Measurements from ENCODE around the gene KCNG2.

The KCNG2 gene

GRCh38 chr18:79901665-79902064, 103.9 kb downstream of the KCNG2 start:
- H3K9me3 ChIP-seq (ENCODE audit: control insufficient read depth in 2 of 2, low read length in 2 of 2): peaks cover 10 to 13% of the 10 kb centered on the region in 2 donors
- H3K36me3 ChIP-seq (ENCODE audit: control insufficient read depth in 2 of 2, insufficient read depth in 2 of 2, low read length in 2 of 2): peaks cover 12 to 14% of the 10 kb centered on the region in 2 donors
- H3K27me3 ChIP-seq (ENCODE audit: control insufficient read depth in 2 of 2, insufficient read depth in 2 of 2, low read length in 2 of 2): no peaks in the 10 kb centered on the region

DNA sequence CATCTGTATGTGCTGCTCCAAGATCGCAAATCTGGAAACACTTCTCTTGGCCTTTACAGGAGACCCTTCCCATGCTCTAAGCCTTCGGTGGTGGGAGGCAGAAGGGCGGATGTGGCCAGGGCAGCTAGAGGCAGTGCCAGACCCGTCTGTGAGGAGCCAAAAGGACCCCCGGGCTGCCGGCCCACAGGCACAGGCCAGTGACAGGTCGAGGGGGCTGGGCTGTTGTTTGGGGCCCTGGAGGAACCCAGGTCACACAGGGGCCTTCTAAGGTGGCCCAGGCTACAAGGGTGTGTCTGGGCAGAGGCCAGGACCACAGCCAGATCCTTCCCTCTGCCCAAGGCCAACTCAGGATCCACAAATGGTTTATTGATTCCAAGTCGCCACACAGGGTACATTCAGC, 104.3 kb downstream of the KCNG2 start:
- no peak overlapping the region for H3K9ac ChIP-seq (ENCODE audit: low read depth in 1 of 2, low read length in 2 of 2)
- peaks cover 12 to 14% of the 10 kb centered on the region in 2 donors for H3K36me3 ChIP-seq (ENCODE audit: control insufficient read depth in 2 of 2, insufficient read depth in 2 of 2, low read length in 2 of 2)
- H3K4me3 ChIP-seq (ENCODE audit: low read length in 2 of 2): no peak overlapping the region
- H3K27ac ChIP-seq (ENCODE audit: low read depth in 2 of 2, low read length in 2 of 2): no peak overlapping the region
- peaks cover 9% of the 10 kb centered on the region in 2 donors for H3K9me3 ChIP-seq (ENCODE audit: control insufficient read depth in 2 of 2, low read length in 2 of 2)
- H3K27me3 ChIP-seq (ENCODE audit: control insufficient read depth in 2 of 2, insufficient read depth in 2 of 2, low read length in 2 of 2): no peaks in the 10 kb centered on the region
- H3K4me1 ChIP-seq (ENCODE audit: control insufficient read depth in 2 of 2, insufficient read depth in 2 of 2, low read length in 2 of 2): no peaks in the 10 kb centered on the region

More at GRCh38 chr18:79901665-79902064, 103.9 kb downstream of the KCNG2 start:
- H3K9ac ChIP-seq (ENCODE audit: low read depth in 1 of 2, low read length in 2 of 2): no peak overlapping the region
- no peak overlapping the region for H3K4me3 ChIP-seq (ENCODE audit: low read length in 2 of 2)
- H3K27ac ChIP-seq (ENCODE audit: low read depth in 2 of 2, low read length in 2 of 2): no peak overlapping the region
- H3K4me1 ChIP-seq (ENCODE audit: control insufficient read depth in 2 of 2, insufficient read depth in 2 of 2, low read length in 2 of 2): no peaks in the 10 kb centered on the region

GRCh38 chr18:79902640-79903039, 104.9 kb downstream of the KCNG2 start:
- Histone ChIP-seq H3K27ac (ENCODE audit: low read depth in 2 of 2, low read length in 2 of 2) (no peak overlapping the region), H3K36me3 (ENCODE audit: control insufficient read depth in 2 of 2, insufficient read depth in 2 of 2, low read length in 2 of 2) (peaks cover 14% of the 10 kb centered on the region in 2 donors), H3K4me1 (ENCODE audit: control insufficient read depth in 2 of 2, insufficient read depth in 2 of 2, low read length in 2 of 2) (no peaks in the 10 kb centered on the region), H3K4me3 (ENCODE audit: low read length in 2 of 2) (no peak overlapping the region), H3K9ac (ENCODE audit: low read depth in 1 of 2, low read length in 2 of 2) (no peak overlapping the region), H3K9me3 (ENCODE audit: control insufficient read depth in 2 of 2, low read length in 2 of 2) (peaks cover 5 to 6% of the 10 kb centered on the region in 2 donors), H3K27me3 (ENCODE audit: control insufficient read depth in 2 of 2, insufficient read depth in 2 of 2, low read length in 2 of 2) (no peaks in the 10 kb centered on the region)

DNA sequence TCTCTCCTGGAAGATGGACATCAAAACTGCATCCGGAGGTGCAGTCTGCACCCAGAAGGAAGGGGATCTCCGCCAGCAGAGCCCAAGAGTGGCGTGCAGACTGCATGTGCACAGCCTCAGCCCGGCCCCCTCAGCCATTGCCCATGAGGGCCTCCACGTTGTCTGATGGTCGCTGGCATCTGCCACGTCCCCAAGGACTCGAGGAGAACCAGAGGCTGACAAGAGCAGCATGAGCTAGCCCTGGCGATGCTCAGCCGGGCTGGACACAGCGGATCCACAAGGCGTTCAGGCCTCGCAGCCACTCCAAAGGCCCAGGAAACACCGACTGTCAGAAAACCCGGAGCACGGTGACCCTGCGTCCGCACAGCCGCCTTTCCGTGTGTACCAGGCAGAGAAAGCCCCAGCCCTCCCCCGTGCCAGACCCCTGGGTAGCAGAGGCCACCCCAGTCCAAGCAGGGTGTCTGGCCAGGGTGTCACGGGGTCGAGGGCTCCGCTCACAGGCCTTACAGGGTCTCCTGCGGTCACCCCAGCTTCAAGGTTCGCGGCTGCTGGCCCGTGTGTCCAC, 105.4 kb downstream of the KCNG2 start:
- H3K36me3 ChIP-seq (ENCODE audit: control insufficient read depth in 2 of 2, insufficient read depth in 2 of 2, low read length in 2 of 2): peaks cover 14% of the 10 kb centered on the region in 2 donors
- H3K4me3 ChIP-seq (ENCODE audit: low read length in 2 of 2): no peak overlapping the region
- no peak overlapping the region for H3K9ac ChIP-seq (ENCODE audit: low read depth in 1 of 2, low read length in 2 of 2)
- no peaks in the 10 kb centered on the region for H3K4me1 ChIP-seq (ENCODE audit: control insufficient read depth in 2 of 2, insufficient read depth in 2 of 2, low read length in 2 of 2)
- H3K27ac ChIP-seq (ENCODE audit: low read depth in 2 of 2, low read length in 2 of 2): no peak overlapping the region
- H3K9me3 ChIP-seq (ENCODE audit: control insufficient read depth in 2 of 2, low read length in 2 of 2): peaks cover 2 to 3% of the 10 kb centered on the region in 2 donors
- no peaks in the 10 kb centered on the region for H3K27me3 ChIP-seq (ENCODE audit: control insufficient read depth in 2 of 2, insufficient read depth in 2 of 2, low read length in 2 of 2)

DNA sequence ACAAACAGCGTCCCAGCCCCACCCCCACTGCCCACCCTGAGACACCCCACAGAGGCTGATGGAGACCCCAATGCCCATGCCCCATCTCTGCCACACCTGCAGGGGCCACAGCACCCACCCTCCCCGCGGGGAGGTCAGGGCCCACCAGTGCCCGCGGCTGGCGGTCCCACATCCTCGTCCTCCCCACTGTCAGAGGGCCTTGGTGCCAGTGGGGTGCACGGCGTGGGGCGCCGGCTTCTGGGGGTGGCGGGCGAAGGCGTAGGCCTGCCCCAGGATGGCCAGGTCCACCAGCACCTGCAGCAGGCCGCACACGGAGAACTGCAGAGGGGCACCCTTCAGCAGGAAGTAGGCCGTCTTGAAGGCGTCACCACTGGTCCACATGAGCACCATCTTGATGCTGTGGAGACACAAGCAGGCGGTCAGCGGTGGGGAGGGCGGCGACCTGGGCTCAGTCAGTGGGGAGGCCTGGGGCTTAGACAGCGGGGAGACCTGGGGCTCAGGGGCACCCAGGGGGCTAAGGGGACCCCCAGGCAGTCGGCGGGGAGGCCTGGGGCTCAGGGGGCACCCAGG, 106.1 kb downstream of the KCNG2 start:
- Histone ChIP-seq H3K36me3 (ENCODE audit: control insufficient read depth in 2 of 2, insufficient read depth in 2 of 2, low read length in 2 of 2) (peaks cover 14% of the 10 kb centered on the region in 2 donors), H3K27ac (ENCODE audit: low read depth in 2 of 2, low read length in 2 of 2) (no peak overlapping the region), H3K27me3 (ENCODE audit: control insufficient read depth in 2 of 2, insufficient read depth in 2 of 2, low read length in 2 of 2) (no peaks in the 10 kb centered on the region), H3K9me3 (ENCODE audit: control insufficient read depth in 2 of 2, low read length in 2 of 2) (peaks cover 0 to 3% of the 10 kb centered on the region in 2 donors), H3K4me1 (ENCODE audit: control insufficient read depth in 2 of 2, insufficient read depth in 2 of 2, low read length in 2 of 2) (no peaks in the 10 kb centered on the region), H3K9ac (ENCODE audit: low read depth in 1 of 2, low read length in 2 of 2) (no peak overlapping the region), H3K4me3 (ENCODE audit: low read length in 2 of 2) (no peak overlapping the region)

DNA sequence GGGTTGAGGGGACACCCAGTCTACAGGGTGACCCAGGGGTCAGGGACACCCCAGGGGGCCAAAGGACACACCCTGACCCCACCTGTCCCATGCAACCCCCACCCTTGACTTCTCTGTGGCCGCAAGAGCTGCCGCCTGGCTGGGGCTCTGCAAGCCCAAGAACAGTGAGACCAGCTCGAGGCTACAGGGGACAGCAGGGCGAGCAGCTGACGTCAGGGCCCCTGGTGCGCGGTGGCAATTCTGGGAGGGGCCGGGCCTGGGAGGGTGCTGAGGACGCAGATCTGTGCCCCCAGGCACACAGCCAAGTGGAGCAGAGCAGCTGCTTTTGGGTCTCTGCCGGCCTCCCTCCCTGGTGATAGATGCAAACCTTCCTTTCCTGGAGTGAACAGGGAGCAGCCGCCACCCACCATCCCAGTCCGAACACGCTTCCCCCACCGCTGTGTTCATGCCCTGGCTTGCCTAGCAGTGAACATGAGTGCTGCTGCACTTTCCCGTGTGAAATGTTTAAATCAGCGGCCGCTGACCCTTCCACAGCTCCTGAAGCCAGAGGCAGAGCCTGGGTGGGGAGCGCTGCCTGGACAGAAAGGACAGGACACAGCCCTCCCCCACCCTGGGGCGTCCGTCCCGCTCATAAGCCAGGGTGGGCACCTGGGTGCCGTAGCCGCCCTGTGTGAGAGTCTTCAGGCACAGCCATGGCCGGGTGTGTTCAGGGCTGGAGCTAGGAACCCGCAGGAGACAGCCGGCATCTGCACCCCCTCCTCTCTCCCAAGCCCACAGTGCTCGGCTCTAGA, 106.8 kb downstream of the KCNG2 start:
- no peak overlapping the region for H3K27ac ChIP-seq (ENCODE audit: low read depth in 2 of 2, low read length in 2 of 2)
- H3K4me3 ChIP-seq (ENCODE audit: low read length in 2 of 2): no peak overlapping the region
- H3K4me1 ChIP-seq (ENCODE audit: control insufficient read depth in 2 of 2, insufficient read depth in 2 of 2, low read length in 2 of 2): no peaks in the 10 kb centered on the region
- peaks cover 0 to 3% of the 10 kb centered on the region in 2 donors for H3K9me3 ChIP-seq (ENCODE audit: control insufficient read depth in 2 of 2, low read length in 2 of 2)
- H3K9ac ChIP-seq (ENCODE audit: low read depth in 1 of 2, low read length in 2 of 2): no peak overlapping the region
- peaks cover 14% of the 10 kb centered on the region in 2 donors for H3K36me3 ChIP-seq (ENCODE audit: control insufficient read depth in 2 of 2, insufficient read depth in 2 of 2, low read length in 2 of 2)
- no peaks in the 10 kb centered on the region for H3K27me3 ChIP-seq (ENCODE audit: control insufficient read depth in 2 of 2, insufficient read depth in 2 of 2, low read length in 2 of 2)

DNA sequence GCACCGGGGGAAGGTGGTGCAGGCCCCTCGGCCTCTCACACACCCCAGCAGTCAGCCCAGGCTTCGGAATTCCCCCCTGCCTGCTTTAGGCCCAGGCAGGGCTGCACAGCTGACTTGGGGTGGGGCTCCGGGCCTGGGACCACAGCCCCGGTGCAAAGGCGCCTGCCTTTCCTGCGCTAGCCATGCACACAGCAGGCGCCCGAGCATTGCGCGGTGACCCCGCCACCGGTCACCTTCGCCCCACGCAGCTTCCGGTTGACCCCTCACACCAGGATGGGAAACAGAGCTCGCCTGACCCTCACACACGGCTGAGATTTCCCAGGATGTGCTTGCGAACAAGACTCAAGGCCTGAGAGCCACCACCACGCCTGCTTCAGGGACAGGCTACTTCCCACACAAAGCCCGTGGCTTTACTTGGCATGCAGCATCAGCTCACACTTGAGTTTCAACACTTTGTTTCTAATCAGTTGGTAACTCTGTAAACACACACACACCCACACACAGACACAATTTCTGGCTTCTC, 107.7 kb downstream of the KCNG2 start:
- no peaks in the 10 kb centered on the region for H3K4me1 ChIP-seq (ENCODE audit: control insufficient read depth in 2 of 2, insufficient read depth in 2 of 2, low read length in 2 of 2)
- no peaks in the 10 kb centered on the region for H3K27me3 ChIP-seq (ENCODE audit: control insufficient read depth in 2 of 2, insufficient read depth in 2 of 2, low read length in 2 of 2)
- no peak overlapping the region for H3K4me3 ChIP-seq (ENCODE audit: low read length in 2 of 2)
- peaks cover 0 to 1% of the 10 kb centered on the region in 2 donors for H3K9me3 ChIP-seq (ENCODE audit: control insufficient read depth in 2 of 2, low read length in 2 of 2)
- no peak overlapping the region for H3K9ac ChIP-seq (ENCODE audit: low read depth in 1 of 2, low read length in 2 of 2)
- H3K27ac ChIP-seq (ENCODE audit: low read depth in 2 of 2, low read length in 2 of 2): no peak overlapping the region
- H3K36me3 ChIP-seq (ENCODE audit: control insufficient read depth in 2 of 2, insufficient read depth in 2 of 2, low read length in 2 of 2): peaks cover 14% of the 10 kb centered on the region in 2 donors

DNA sequence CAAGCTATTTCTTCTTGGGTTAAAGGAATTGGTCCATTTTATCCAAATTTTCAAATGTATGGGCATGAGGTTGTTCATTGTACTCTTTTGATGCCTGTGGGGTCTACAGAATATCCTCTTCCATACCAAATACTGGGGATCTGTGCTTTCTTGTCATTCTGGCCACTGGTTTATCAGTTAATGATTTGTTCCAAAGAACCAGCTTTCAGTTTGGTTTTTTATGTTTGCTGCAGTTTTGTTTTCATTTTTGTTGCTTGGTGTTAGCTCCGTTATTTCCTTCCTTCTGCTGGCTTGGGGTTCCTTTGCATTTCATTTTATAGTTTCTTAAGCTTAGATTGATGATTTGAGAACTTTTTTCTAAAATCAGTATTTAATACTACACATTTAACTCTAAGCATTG, 108.3 kb downstream of the KCNG2 start:
- Histone ChIP-seq H3K9me3 (ENCODE audit: control insufficient read depth in 2 of 2, low read length in 2 of 2) (no peaks in the 10 kb centered on the region), H3K9ac (ENCODE audit: low read depth in 1 of 2, low read length in 2 of 2) (no peak overlapping the region), H3K27me3 (ENCODE audit: control insufficient read depth in 2 of 2, insufficient read depth in 2 of 2, low read length in 2 of 2) (no peaks in the 10 kb centered on the region), H3K4me1 (ENCODE audit: control insufficient read depth in 2 of 2, insufficient read depth in 2 of 2, low read length in 2 of 2) (no peaks in the 10 kb centered on the region), H3K27ac (ENCODE audit: low read depth in 2 of 2, low read length in 2 of 2) (no peak overlapping the region), H3K4me3 (ENCODE audit: low read length in 2 of 2) (no peak overlapping the region), H3K36me3 (ENCODE audit: control insufficient read depth in 2 of 2, insufficient read depth in 2 of 2, low read length in 2 of 2) (peaks cover 17% of the 10 kb centered on the region in 2 donors)

GRCh38 chr18:79906706-79907105, 109.0 kb downstream of the KCNG2 start:
- Histone ChIP-seq H3K4me1 (ENCODE audit: control insufficient read depth in 2 of 2, insufficient read depth in 2 of 2, low read length in 2 of 2) (no peaks in the 10 kb centered on the region), H3K36me3 (ENCODE audit: control insufficient read depth in 2 of 2, insufficient read depth in 2 of 2, low read length in 2 of 2) (peaks cover 17 to 19% of the 10 kb centered on the region in 2 donors), H3K9me3 (ENCODE audit: control insufficient read depth in 2 of 2, low read length in 2 of 2) (no peaks in the 10 kb centered on the region), H3K9ac (ENCODE audit: low read depth in 1 of 2, low read length in 2 of 2) (no peak overlapping the region), H3K27me3 (ENCODE audit: control insufficient read depth in 2 of 2, insufficient read depth in 2 of 2, low read length in 2 of 2) (no peaks in the 10 kb centered on the region), H3K4me3 (ENCODE audit: low read length in 2 of 2) (no peak overlapping the region), H3K27ac (ENCODE audit: low read depth in 2 of 2, low read length in 2 of 2) (no peak overlapping the region)

Data from mucosa of rectum (tissue), 2 donors.